PC-9 (cell line): Measurements from ENCODE around the gene TMEM167A. TPM values are rescaled to one million over a fixed set of nuclear protein-coding genes. Genes with fewer than 3 reads are reported as not detected.

Experiments
- BruUV-seq: library from RNA; stranded (reverse); fragments of 400-500 nt; replicated peaks from 2 replicates; lab custom pipeline; 2021; lab: Mats Ljungman, UMichigan
- CTCF ChIA-PET: fragments of 300-600 bp; sonication (Branson Sonifier 250); formaldehyde crosslinking; loops from one replicate; lab custom pipeline; 2022; ENCODE audit warnings: antibody characterized with exemption; lab: Charles Lee
- POLR2A ChIA-PET: fragments of 300-600 bp; sonication (Branson Sonifier 250); formaldehyde crosslinking; loops from one replicate; lab custom pipeline; 2022; ENCODE audit warnings: antibody characterized with exemption; ENCODE audit not compliant: unreplicated experiment; lab: Charles Lee
- DNase-seq, 2 experiments: peaks; one replicate each; pipeline versions ENCODE4 v3.0.0 to v3.0.0-alpha.2; 2015 to 2022; ENCODE audit warnings: mixed read lengths in 1 of 2
- H2AFZ ChIP-seq: fragments of 200-600 bp; sonication (generic); 2 replicates; pipeline ENCODE4 v1.8.1; 2017; ENCODE audit warnings: antibody characterized with exemption
- H3F3A ChIP-seq: fragments of 200-600 bp; sonication (generic); 2 replicates; pipeline ENCODE4 v1.8.1; 2017; ENCODE audit warnings: antibody characterized with exemption, mild to moderate bottlenecking, low read depth; ENCODE audit not compliant: insufficient read depth
- H3K27ac ChIP-seq: fragments of 200-600 bp; sonication (generic); 2 replicates; pipeline ENCODE4 v1.6.1; 2016; ENCODE audit warnings: mixed run types
- H3K27me3 ChIP-seq: fragments of 200-600 bp; sonication (generic); 2 replicates; pipeline ENCODE4 v1.6.1; 2016; ENCODE audit warnings: low read depth, mixed run types; ENCODE audit not compliant: insufficient read depth
- H3K36me3 ChIP-seq: fragments of 200-600 bp; sonication (generic); 2 replicates; pipeline ENCODE4 v1.6.1; 2016; ENCODE audit warnings: low read depth, mixed run types
- H3K4me1 ChIP-seq: fragments of 200-600 bp; sonication (generic); replicated peaks from 2 replicates; pipeline ENCODE4 v1.6.1; 2016; ENCODE audit warnings: mixed run types; ENCODE audit not compliant: insufficient read depth
- H3K4me2 ChIP-seq: fragments of 200-600 bp; sonication (generic); 2 replicates; pipeline ENCODE4 v1.6.1; 2017; ENCODE audit warnings: mixed run types
- H3K4me3 ChIP-seq: fragments of 200-600 bp; sonication (generic); 2 replicates; pipeline ENCODE4 v1.6.1; 2016; ENCODE audit warnings: mixed run types
- H3K79me2 ChIP-seq: fragments of 200-600 bp; sonication (generic); 2 replicates; pipeline ENCODE4 v1.6.1; 2017; ENCODE audit warnings: low read depth, mixed run types
- H3K9me2 ChIP-seq: fragments of 200-600 bp; sonication (generic); 2 replicates; pipeline ENCODE4 v1.8.1; 2017; ENCODE audit warnings: mild to moderate bottlenecking; ENCODE audit not compliant: insufficient read depth
- H3K9me3 ChIP-seq: fragments of 200-600 bp; sonication (generic); 2 replicates; pipeline ENCODE4 v1.8.1; 2016; ENCODE audit warnings: low read depth; ENCODE audit not compliant: insufficient read depth
- H4K20me1 ChIP-seq: fragments of 200-600 bp; sonication (generic); 2 replicates; pipeline ENCODE4 v1.8.1; 2017; ENCODE audit not compliant: insufficient read depth
- EZH2 ChIP-seq: fragments of 200-600 bp; sonication (generic); IDR thresholded peaks from 2 replicates; pipeline ENCODE4 v1.8.0; 2017; ENCODE audit warnings: antibody characterized with exemption, low read depth
- intact Hi-C: fragments of 100-400 bp; cut with micrococcal nuclease; formaldehyde crosslinking; loops from one replicate; pipeline ENCODE4 v1.10.0; 2022; ENCODE audit not compliant: unreplicated experiment
- total RNA-seq: library from RNA; stranded (reverse); gene quantifications from 2 replicates; pipeline ENCODE4 v1.2.3, GENCODE V29; 2021
- TF ChIP-seq, protein P1 (sequence below): fragments of 200-600 bp; sonication (generic); conservative IDR thresholded peaks from 2 replicates; pipeline ENCODE4 v1.6.1; 2017; ENCODE audit warnings: mixed run types, antibody characterized with exemption, mild to moderate bottlenecking, moderate library complexity

TMEM167A gene
- total RNA-seq, 1 experiment from 2014 or later: 82.7 TPM

DNA sequence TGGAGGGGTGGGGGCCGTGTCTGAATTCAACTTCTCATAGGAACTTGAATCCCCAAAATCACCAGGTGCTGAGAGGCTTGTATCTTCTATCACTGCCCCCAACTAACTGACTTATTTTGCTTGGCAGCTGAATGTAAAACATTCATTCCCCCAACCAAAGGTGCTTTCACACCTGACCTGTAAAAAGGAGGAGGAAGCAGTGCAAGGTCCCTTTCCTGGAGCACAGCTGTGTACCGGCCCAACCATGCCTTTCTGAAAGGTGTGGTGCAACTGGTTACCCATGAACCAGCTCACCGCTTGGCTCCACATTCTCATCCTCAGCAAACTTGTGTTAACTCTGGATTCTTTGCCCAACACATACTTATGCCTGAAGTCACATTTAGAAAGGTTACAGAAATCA, 34.7 kb downstream of the TMEM167A start:
- H3K4me2 ChIP-seq: no peak overlapping the region
- H3K79me2 ChIP-seq: no peaks in the 10 kb centered on the region
- no peaks in the 10 kb centered on the region for H3F3A ChIP-seq
- no peaks in the 10 kb centered on the region for H3K9me3 ChIP-seq
- no peak overlapping the region for H2AFZ ChIP-seq
- no peak overlapping the region for H3K4me3 ChIP-seq
- no peak for TF ChIP-seq EZH2
- TF ChIP-seq, protein P1, sequence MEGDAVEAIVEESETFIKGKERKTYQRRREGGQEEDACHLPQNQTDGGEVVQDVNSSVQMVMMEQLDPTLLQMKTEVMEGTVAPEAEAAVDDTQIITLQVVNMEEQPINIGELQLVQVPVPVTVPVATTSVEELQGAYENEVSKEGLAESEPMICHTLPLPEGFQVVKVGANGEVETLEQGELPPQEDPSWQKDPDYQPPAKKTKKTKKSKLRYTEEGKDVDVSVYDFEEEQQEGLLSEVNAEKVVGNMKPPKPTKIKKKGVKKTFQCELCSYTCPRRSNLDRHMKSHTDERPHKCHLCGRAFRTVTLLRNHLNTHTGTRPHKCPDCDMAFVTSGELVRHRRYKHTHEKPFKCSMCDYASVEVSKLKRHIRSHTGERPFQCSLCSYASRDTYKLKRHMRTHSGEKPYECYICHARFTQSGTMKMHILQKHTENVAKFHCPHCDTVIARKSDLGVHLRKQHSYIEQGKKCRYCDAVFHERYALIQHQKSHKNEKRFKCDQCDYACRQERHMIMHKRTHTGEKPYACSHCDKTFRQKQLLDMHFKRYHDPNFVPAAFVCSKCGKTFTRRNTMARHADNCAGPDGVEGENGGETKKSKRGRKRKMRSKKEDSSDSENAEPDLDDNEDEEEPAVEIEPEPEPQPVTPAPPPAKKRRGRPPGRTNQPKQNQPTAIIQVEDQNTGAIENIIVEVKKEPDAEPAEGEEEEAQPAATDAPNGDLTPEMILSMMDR: no peak
- H3K27ac ChIP-seq: no peak overlapping the region
- ChIA-PET POLR2A (no interaction called here), CTCF (no interaction called here)
- BruUV-seq: no TSS peak
- H3K36me3 ChIP-seq: no peaks in the 10 kb centered on the region
- no peaks in the 10 kb centered on the region for H4K20me1 ChIP-seq
- H3K27me3 ChIP-seq: no peaks in the 10 kb centered on the region
- no peaks in the 10 kb centered on the region for H3K9me2 ChIP-seq
- intact Hi-C loops: no loop called here
- DNase-seq: no peak
- no peaks in the 10 kb centered on the region for H3K4me1 ChIP-seq

DNA sequence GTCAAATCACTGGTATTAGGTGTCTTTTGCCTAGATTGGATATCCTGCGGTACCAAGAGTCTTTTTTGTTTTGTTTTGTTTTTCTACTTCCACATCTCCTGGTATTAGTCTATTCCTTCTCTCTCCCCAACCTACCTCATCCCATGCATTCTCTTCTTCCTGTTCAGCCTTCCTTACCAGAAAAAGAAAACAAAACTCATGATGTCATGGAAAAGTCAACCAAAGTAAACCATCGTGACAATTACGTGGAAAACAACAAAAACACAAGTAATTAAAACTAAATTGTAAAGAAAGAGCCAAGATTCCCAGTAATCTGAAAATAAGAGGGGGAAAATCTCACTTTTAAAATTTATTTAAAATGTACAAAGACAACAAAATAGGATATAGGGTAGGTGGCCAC, 38.3 kb downstream of the TMEM167A start:
- no peaks in the 10 kb centered on the region for H3F3A ChIP-seq
- H3K27me3 ChIP-seq: no peaks in the 10 kb centered on the region
- H4K20me1 ChIP-seq: no peaks in the 10 kb centered on the region
- no peaks in the 10 kb centered on the region for H3K36me3 ChIP-seq
- H3K9me3 ChIP-seq: no peaks in the 10 kb centered on the region
- CTCF ChIA-PET: no interaction called here
- no peaks in the 10 kb centered on the region for H3K79me2 ChIP-seq
- BruUV-seq: no TSS peak
- no peaks in the 10 kb centered on the region for H3K9me2 ChIP-seq
- no peaks in the 10 kb centered on the region for H3K4me1 ChIP-seq
- no peak overlapping the region for H3K27ac ChIP-seq
- DNase-seq: no peak
- intact Hi-C loops: no loop called here
- no peak overlapping the region for H2AFZ ChIP-seq
- TF ChIP-seq, protein P1: no peak
- TF ChIP-seq EZH2: no peak
- no peak overlapping the region for H3K4me2 ChIP-seq
- H3K4me3 ChIP-seq: no peak overlapping the region
- POLR2A ChIA-PET: no interaction called here

DNA sequence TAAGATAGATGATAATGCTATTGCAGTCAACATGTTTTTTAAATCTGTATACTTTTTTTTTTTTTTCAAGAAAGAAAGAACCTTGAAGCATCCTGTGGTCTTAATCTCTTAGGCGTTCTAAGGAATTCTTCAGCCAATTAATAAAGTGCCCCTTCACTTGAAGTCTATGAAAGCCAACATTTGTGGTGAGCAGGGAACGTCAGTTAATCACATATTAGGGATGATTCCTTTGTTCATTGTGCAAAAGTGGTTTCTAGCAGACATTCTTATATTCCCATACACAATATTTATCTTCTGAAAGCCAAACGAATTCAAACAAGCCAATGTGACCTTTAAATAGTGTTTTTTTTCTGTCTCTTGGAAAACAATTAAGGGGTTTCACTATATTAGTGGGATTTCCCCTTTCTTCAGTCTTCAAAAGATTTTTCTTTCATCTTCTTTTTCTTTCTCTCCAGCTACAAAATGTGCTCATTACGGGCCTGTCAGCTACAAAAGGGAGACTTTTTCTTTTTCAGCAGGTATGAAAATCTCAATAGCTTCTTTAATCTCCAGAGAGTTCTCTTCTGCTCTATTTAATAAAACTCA, 40.1 kb downstream of the TMEM167A start:
- no peaks in the 10 kb centered on the region for H3K79me2 ChIP-seq
- H3K36me3 ChIP-seq: no peaks in the 10 kb centered on the region
- ChIA-PET CTCF (no interaction called here), POLR2A (no interaction called here)
- intact Hi-C loops: no loop called here
- H3K4me3 ChIP-seq: no peak overlapping the region
- no peaks in the 10 kb centered on the region for H3K4me1 ChIP-seq
- H2AFZ ChIP-seq: no peak overlapping the region
- no peak overlapping the region for H3K4me2 ChIP-seq
- no peaks in the 10 kb centered on the region for H3F3A ChIP-seq
- no TSS peak for BruUV-seq
- no peaks in the 10 kb centered on the region for H4K20me1 ChIP-seq
- TF ChIP-seq, protein P1: no peak
- TF ChIP-seq EZH2: no peak
- DNase-seq: no peak
- H3K27me3 ChIP-seq: no peaks in the 10 kb centered on the region
- no peaks in the 10 kb centered on the region; the same call in none of the 2 replicates for H3K9me2 ChIP-seq
- no peak overlapping the region for H3K27ac ChIP-seq
- H3K9me3 ChIP-seq: no peaks in the 10 kb centered on the region
